Measurements from ENCODE around the gene ARHGAP33. TPM values are rescaled to one million over a fixed set of nuclear protein-coding genes. Genes with fewer than 3 reads are reported as not detected.
A peak's percentile ranks its signal among the peaks of the same experiment; 100 is the strongest.
"Not testable (repeated sequence)": the region's sequence is repeated elsewhere in the genome, so short reads cannot be mapped to it uniquely, and the experiment has no call there.

The ARHGAP33 gene
- total RNA-seq, 1 experiment from 2014 or later: 0.87 TPM

- in situ Hi-C loops (cut with HindIII; ENCODE audit: low pct_unique_long_range_greater_than_20kb, low sequenced_read_pairs): no loop called here
- no peak for DNase-seq (ENCODE audit: low read depth, low spot score)
Observed at GRCh38 chr19:35767288-35768081, 7.9 kb upstream of the ARHGAP33 start.

GRCh38 chr19:35768082-35768421 lies 7.3 kb upstream of the ARHGAP33 start:
- DNase-seq (ENCODE audit: low read depth, low spot score): no peak
- in situ Hi-C loops (cut with HindIII; ENCODE audit: low pct_unique_long_range_greater_than_20kb, low sequenced_read_pairs): no loop called here

GRCh38 chr19:35772362-35772761 lies 3.0 kb upstream of the ARHGAP33 start:
- in situ Hi-C loops (cut with HindIII; ENCODE audit: low pct_unique_long_range_greater_than_20kb, low sequenced_read_pairs); DNase-seq (ENCODE audit: low read depth, low spot score): not testable (repeated sequence)

GRCh38 chr19:35773020-35773806 lies 2.2 kb upstream of the ARHGAP33 start:
- peak; percentile 7 for DNase-seq (ENCODE audit: low read depth, low spot score)

GRCh38 chr19:35774274-35775045 lies 904 bp upstream of the ARHGAP33 start:
- no peak for DNase-seq (ENCODE audit: low read depth, low spot score)
- in situ Hi-C loops (cut with HindIII; ENCODE audit: low pct_unique_long_range_greater_than_20kb, low sequenced_read_pairs): no loop called here

More at GRCh38 chr19:35773020-35773806, 2.2 kb upstream of the ARHGAP33 start:
- in situ Hi-C loops (cut with HindIII; ENCODE audit: low pct_unique_long_range_greater_than_20kb, low sequenced_read_pairs): no loop called here

- DNase-seq (ENCODE audit: low read depth, low spot score): no peak
- in situ Hi-C loops (cut with HindIII; ENCODE audit: low pct_unique_long_range_greater_than_20kb, low sequenced_read_pairs): no loop called here
Observed at GRCh38 chr19:35775046-35775297, 392 bp upstream of the ARHGAP33 start.

- no peak for DNase-seq (ENCODE audit: low read depth, low spot score)
- in situ Hi-C loops (cut with HindIII; ENCODE audit: low pct_unique_long_range_greater_than_20kb, low sequenced_read_pairs): no loop called here
Observed at GRCh38 chr19:35776102-35776788, 881 bp downstream of the ARHGAP33 start.

- in situ Hi-C loops (cut with HindIII; ENCODE audit: low pct_unique_long_range_greater_than_20kb, low sequenced_read_pairs): no loop called here
- no peak for DNase-seq (ENCODE audit: low read depth, low spot score)
Observed at GRCh38 chr19:35777086-35777841, 1.9 kb downstream of the ARHGAP33 start.

- in situ Hi-C loops (cut with HindIII; ENCODE audit: low pct_unique_long_range_greater_than_20kb, low sequenced_read_pairs): no loop called here
- DNase-seq (ENCODE audit: low read depth, low spot score): no peak
Observed at GRCh38 chr19:35777961-35778360, 2.6 kb downstream of the ARHGAP33 start.

GRCh38 chr19:35779033-35779432 lies 3.7 kb downstream of the ARHGAP33 start:
- in situ Hi-C loops (cut with HindIII; ENCODE audit: low pct_unique_long_range_greater_than_20kb, low sequenced_read_pairs): no loop called here
- no peak for DNase-seq (ENCODE audit: low read depth, low spot score)

- in situ Hi-C loops (cut with HindIII; ENCODE audit: low pct_unique_long_range_greater_than_20kb, low sequenced_read_pairs): no loop called here
- no peak for DNase-seq (ENCODE audit: low read depth, low spot score)
Observed at GRCh38 chr19:35780058-35780457, 4.7 kb downstream of the ARHGAP33 start.

GRCh38 chr19:35780717-35781116 lies 5.4 kb downstream of the ARHGAP33 start:
- no peak for DNase-seq (ENCODE audit: low read depth, low spot score)
- in situ Hi-C loops (cut with HindIII; ENCODE audit: low pct_unique_long_range_greater_than_20kb, low sequenced_read_pairs): no loop called here

GRCh38 chr19:35781650-35782049 lies 6.3 kb downstream of the ARHGAP33 start:
- in situ Hi-C loops (cut with HindIII; ENCODE audit: low pct_unique_long_range_greater_than_20kb, low sequenced_read_pairs): no loop called here
- no peak for DNase-seq (ENCODE audit: low read depth, low spot score)

- in situ Hi-C loops (cut with HindIII; ENCODE audit: low pct_unique_long_range_greater_than_20kb, low sequenced_read_pairs): no loop called here
Observed at GRCh38 chr19:35782589-35782988, 7.2 kb downstream of the ARHGAP33 start.

GRCh38 chr19:35783469-35784434 lies 8.4 kb downstream of the ARHGAP33 start:
- in situ Hi-C loops (cut with HindIII; ENCODE audit: low pct_unique_long_range_greater_than_20kb, low sequenced_read_pairs): no loop called here
- no peak for DNase-seq (ENCODE audit: low read depth, low spot score)

More at GRCh38 chr19:35782589-35782988, 7.2 kb downstream of the ARHGAP33 start:
- DNase-seq (ENCODE audit: low read depth, low spot score): no peak

Measured in SK-MEL-5 (cell line).